ENCODE measurements around the gene TATDN2.

- TF ChIP-seq EZH2 (IDR thresholded peaks at IDR 0.05; ENCODE audit: insufficient read depth, poor library complexity, severe bottlenecking) (no peak), EZH2phosphoT487 (IDR thresholded peaks at IDR 0.05; ENCODE audit: insufficient read depth, low read depth) (no peak)
These were observed 16.1 kb upstream of the TATDN2 start for GRCh38 chr3:10232137-10232536.

Data from GM23248 (cell line).